DND-41 (cell line): ENCODE data around the gene SOX8.

Experiments
- EZH2 ChIP-seq: IDR thresholded peaks from 3 replicates; pipeline ENCODE4 v1.6.1; 2012; ENCODE audit warnings: borderline replicate concordance, low read depth, mild to moderate bottlenecking, moderate library complexity, low read length, inconsistent platforms; ENCODE audit not compliant: severe bottlenecking
- TF ChIP-seq, protein P1 (sequence below): IDR thresholded peaks from 2 replicates; pipeline ENCODE4 v1.5.1; 2012; ENCODE audit warnings: borderline replicate concordance, low read length, moderate library complexity, mild to moderate bottlenecking; ENCODE audit not compliant: poor library complexity, severe bottlenecking; ENCODE audit errors: extremely low read depth

DNA sequence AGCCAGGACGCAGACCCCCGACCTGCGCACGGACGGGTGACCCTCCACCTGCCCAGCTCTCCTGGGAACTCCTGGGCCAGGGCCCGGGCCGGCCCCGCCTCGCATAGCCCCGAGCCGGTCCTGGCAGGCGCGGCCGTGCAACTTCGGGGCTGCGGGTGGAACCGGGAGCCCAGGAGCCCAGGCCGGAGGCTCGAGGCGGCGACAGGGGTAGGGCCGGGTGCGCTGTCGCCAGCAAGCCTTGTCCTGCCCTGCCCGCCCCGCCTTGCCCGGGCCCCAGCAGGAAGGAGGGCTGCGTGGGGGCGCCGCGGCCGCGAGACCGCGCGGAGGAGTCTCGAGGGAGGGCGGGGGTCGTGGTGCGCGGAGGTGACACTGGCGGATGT lies 11.2 kb upstream of the SOX8 start:
- TF ChIP-seq EZH2: no peak
- TF ChIP-seq, protein P1, sequence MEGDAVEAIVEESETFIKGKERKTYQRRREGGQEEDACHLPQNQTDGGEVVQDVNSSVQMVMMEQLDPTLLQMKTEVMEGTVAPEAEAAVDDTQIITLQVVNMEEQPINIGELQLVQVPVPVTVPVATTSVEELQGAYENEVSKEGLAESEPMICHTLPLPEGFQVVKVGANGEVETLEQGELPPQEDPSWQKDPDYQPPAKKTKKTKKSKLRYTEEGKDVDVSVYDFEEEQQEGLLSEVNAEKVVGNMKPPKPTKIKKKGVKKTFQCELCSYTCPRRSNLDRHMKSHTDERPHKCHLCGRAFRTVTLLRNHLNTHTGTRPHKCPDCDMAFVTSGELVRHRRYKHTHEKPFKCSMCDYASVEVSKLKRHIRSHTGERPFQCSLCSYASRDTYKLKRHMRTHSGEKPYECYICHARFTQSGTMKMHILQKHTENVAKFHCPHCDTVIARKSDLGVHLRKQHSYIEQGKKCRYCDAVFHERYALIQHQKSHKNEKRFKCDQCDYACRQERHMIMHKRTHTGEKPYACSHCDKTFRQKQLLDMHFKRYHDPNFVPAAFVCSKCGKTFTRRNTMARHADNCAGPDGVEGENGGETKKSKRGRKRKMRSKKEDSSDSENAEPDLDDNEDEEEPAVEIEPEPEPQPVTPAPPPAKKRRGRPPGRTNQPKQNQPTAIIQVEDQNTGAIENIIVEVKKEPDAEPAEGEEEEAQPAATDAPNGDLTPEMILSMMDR: no peak
